GM19193 (cell line): ENCODE data around the gene DUSP6.

Experiments
- POLR2A ChIP-seq: IDR thresholded peaks from 4 replicates; pipeline ENCODE4 v1.6.1; 2011; ENCODE audit not compliant: insufficient read depth, insufficient read length; ENCODE audit errors: extremely low read depth

The DUSP6 gene

GRCh38 chr12:89350630-89351488 is 1.4 kb downstream of the DUSP6 start:
- TF ChIP-seq POLR2A: no peak

GRCh38 chr12:89350260-89350629 is 2.1 kb downstream of the DUSP6 start:
- TF ChIP-seq POLR2A: no peak

GRCh38 chr12:89349814-89350213 is 2.5 kb downstream of the DUSP6 start:
- TF ChIP-seq POLR2A: no peak

DNA sequence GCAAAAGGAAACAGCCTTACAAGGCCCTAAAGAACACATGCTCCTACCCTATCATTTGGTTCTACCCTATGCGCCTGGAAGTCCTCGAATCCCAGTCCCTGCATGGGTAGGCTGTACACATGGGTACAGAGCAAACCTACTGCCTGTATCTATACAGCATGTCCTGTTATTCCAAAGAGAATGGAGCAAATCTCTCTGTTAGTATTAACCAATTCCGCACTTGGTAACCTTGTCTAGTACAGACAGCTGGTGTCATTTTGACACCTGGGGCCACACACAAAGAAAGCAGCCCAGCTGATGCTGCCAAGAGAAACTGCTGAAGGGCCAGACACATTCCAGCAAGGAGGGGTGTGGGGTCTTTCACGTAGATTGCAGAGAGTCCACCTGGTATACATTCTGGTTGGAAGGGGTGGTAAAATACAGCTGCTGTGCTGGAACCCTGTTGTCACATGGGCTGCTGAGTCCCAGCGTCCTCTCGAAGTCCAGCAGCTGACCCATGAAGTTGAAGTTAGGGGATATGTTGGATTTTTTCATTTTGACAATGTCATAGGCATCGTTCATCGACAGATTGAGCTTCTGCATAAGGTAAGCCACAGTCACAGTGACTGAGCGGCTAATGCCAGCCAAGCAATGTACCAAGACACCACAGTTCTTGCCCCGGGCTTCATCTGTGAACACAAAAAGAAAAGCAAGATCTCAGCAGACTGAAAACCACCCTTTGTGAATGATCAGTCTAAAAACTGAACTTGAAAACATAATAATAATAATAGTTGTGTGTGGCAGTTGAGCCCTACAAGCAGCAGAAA is 3.2 kb downstream of the DUSP6 start:
- no peak for TF ChIP-seq POLR2A

- TF ChIP-seq POLR2A: no peak
These were observed 4.9 kb downstream of the DUSP6 start for GRCh38 chr12:89347325-89347829.

GRCh38 chr12:89346741-89347324 is 5.5 kb downstream of the DUSP6 start:
- no peak for TF ChIP-seq POLR2A

DNA sequence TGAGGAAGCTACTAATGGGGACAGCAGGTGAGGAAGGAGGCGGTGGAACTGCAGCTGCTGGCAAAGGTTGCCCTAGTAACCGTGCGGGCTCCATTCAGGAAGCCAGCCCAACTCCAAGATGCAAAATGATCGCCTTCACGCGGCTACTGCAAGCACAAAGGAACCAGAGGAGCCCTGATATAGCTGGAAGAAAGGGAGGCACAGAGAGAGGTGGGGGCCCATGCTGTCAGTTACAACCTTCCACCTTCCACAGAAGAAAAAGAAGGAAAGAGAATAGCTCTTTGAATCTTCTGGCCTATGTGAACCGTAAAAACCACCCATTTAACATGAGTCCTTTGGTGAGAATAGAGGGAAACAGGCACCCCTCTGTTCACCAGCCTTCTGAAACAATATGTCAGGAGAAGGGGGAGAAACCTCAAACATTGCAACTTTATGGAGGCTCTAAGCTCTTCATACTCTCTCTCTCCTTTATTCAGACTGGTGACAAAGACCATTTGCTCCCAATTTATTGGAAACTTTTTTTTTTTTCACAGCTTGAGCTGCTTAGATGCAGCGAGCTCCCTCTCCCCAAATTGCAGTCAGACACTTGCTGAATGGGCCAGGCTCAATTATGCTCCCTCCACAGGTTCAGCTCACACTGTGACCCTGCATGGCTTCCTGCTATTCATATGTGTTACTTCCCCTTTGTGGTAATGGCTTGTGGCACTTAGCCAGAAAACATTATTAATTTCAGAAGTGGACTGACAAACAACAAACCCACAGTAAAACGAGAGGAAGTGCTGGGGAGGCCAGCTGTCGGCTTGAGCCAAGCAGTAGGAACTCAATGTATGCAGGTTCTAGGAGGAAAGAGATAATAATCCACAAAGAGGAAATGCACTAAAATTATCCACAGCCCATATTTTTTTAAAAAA is 6.2 kb downstream of the DUSP6 start:
- no peak for TF ChIP-seq POLR2A

- no peak for TF ChIP-seq POLR2A
These were observed 6.9 kb downstream of the DUSP6 start for GRCh38 chr12:89345376-89345775.

DNA sequence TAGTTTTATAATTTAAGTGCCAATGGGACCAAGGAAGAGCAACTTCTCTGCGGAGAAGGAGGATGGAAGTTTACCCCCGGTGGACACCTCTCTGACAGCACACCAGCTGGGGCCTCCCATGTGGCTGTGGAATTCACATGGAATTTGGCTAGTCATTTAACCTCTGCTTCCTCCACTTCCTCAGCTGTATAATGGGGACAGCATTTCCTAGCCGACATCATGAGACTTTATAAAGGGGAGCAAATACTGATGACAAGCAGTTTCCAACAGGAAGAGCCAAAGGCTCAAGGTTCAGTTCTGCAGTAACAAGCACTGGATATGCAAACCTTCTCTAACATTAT is 7.5 kb downstream of the DUSP6 start:
- no peak for TF ChIP-seq POLR2A

GRCh38 chr12:89344043-89344861 is 8.0 kb downstream of the DUSP6 start:
- TF ChIP-seq POLR2A: no peak

DNA sequence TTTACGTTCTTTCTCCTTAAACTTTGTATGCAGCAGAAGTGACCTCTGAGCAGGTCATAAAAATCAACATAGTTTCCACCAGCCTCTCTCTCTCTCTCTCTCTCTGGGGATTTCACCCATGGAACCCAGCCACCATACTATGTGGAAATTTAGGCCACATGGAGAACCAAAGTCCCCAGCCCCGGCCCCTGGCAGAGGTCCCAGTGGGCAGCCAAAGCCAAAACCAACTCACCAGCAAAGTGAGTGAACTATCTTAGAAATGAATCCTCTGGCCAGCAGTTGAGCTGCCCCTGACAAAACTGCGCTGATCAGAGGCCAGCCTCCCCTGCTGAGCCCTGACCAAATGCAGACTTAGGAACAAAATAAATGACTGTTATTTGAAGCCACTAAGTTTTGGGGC is 9.2 kb downstream of the DUSP6 start:
- TF ChIP-seq POLR2A: no peak

- no peak for TF ChIP-seq POLR2A
These were observed 11.4 kb downstream of the DUSP6 start for GRCh38 chr12:89340861-89341260.

DNA sequence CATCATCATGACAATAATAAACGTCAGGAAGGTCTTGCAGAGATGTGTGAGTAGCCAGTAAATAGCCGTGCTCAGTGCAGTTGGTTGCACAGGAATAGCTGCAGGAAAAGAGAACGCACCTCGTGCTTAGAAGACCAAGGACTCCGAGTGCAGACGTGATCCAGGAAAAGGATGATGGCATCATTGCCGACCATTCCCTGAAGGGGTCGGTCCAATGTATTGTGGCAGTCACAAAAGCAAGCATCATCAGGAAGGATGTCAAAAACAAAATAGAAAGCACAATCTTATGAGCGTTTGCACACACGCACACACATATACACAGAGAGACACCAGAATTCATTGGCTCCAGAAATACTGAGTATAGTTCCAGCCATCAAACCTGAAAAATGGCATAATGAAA is 12.8 kb downstream of the DUSP6 start:
- no peak for TF ChIP-seq POLR2A
